Stimulated activated naive CD8-positive, alpha-beta T cell treated with anti-CD3 and anti-CD28 coated beads, Interleukin-15, Interleukin-2, amounts not matched to agents 100 ng/mL and 50 ng/mL, for 24 hours (primary cell): ENCODE results near the gene MT1A.
"Not testable (repeated sequence)": the region's sequence is repeated elsewhere in the genome, so short reads cannot be mapped to it uniquely, and the experiment has no call there.

Experiments
- H3K27ac Mint-ChIP-seq: one replicate; pipeline ENCODE4 v1.8.0; 2021; ENCODE audit warnings: mild to moderate bottlenecking, mixed read lengths
- H3K27me3 Mint-ChIP-seq: one replicate; pipeline ENCODE4 v1.8.0; 2021; ENCODE audit warnings: mixed read lengths
- H3K36me3 Mint-ChIP-seq: one replicate; pipeline ENCODE4 v1.8.0; 2021; ENCODE audit warnings: low read depth, mixed read lengths
- H3K4me1 Mint-ChIP-seq: one replicate; pipeline ENCODE4 v1.8.0; 2021; ENCODE audit warnings: low read depth, mixed read lengths
- H3K4me3 Mint-ChIP-seq: one replicate; pipeline ENCODE4 v1.8.0; 2021; ENCODE audit warnings: mild to moderate bottlenecking, mixed read lengths
- H3K9me3 Mint-ChIP-seq: one replicate; pipeline ENCODE4 v1.8.0; 2021; ENCODE audit warnings: mixed read lengths

MT1A gene

DNA sequence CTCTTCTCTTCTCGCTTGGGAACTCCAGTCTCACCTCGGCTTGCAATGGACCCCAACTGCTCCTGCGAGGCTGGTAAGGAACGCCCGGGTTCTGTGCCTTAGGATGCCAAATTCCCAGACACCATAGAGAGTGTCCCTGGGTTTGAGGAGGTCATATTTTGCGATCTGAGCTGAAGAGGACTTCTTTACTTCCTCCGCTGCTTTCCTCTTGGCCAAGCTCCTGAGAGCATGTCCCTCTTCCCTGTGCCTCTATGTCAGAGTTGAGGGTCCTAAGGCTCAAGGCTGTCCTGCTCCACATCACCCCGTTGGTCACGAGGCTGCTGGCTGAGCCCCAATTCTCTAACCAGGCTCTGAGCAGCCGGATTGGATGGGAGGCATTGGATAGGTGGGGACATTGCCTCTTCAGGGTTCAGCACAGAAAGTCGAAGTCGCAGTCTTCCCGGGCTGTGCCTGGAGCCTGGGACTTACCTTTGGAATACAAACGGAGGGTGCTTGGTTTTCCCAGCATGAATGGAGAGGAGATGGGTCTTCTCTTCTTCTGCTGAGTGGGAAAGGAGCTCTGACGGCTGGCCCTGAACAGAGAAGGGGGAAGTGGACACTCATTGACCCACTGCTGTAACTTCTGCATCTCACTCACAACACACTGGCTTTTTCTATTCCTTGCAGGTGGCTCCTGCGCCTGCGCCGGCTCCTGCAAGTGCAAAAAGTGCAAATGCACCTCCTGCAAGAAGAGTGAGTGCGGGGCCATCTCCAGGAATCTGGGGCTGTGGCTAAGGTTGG is 31.6 kb downstream of the MT1A start:
- H3K4me3 Mint-ChIP-seq = no peak overlapping the region
- no peaks in the 10 kb centered on the region for H3K9me3 Mint-ChIP-seq
- H3K36me3 Mint-ChIP-seq = no peaks in the 10 kb centered on the region
- peaks cover 15% of the 10 kb centered on the region for H3K4me1 Mint-ChIP-seq
- no peak overlapping the region for H3K27ac Mint-ChIP-seq
- H3K27me3 Mint-ChIP-seq = peaks cover 73% of the 10 kb centered on the region

DNA sequence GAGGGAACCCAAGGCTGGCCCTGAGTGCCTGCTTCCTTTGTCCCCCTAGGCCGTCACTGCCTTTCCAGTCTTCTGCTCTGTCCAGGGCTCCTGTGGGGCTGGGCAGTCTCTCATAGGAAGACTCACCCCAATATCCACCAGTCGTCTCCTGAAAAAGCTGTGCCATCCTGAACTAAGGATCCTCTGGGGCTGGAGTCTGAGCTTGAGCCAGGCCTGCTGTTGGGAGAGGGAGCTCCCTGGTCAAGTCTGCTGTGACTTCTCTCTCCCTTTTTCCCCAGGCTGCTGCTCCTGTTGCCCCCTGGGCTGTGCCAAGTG is 32.1 kb downstream of the MT1A start:
- H3K4me1 Mint-ChIP-seq = peaks cover 20% of the 10 kb centered on the region
- no peaks in the 10 kb centered on the region for H3K9me3 Mint-ChIP-seq
- H3K27ac Mint-ChIP-seq = no peak overlapping the region
- H3K36me3 Mint-ChIP-seq = no peaks in the 10 kb centered on the region
- H3K4me3 Mint-ChIP-seq = no peak overlapping the region
- H3K27me3 Mint-ChIP-seq = peaks cover 75% of the 10 kb centered on the region

DNA sequence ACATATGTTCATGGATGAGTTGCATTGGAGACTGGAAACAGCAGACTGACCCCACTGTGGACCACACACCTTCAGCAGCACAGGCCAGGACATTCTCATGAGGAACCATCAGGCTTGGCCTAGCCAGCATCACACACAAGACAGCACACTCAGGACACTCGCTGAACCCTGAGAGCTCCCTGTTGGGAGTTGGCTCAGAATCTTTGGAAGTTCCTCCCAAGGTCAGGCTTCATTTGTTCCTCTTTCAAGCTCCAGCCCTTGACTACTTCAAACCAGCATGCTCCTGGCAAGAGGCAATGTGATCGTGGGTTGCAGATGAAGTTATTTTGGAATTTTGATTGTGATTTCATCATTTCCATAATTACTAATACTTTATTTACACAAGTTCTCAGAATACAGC is 33.2 kb downstream of the MT1A start:
- not testable (repeated sequence) for H3K27ac Mint-ChIP-seq, H3K36me3 Mint-ChIP-seq, H3K4me3 Mint-ChIP-seq, H3K9me3 Mint-ChIP-seq
- Mint-ChIP-seq H3K4me1 (peaks cover 29% of the 10 kb centered on the region), H3K27me3 (peaks cover 65% of the 10 kb centered on the region)

DNA sequence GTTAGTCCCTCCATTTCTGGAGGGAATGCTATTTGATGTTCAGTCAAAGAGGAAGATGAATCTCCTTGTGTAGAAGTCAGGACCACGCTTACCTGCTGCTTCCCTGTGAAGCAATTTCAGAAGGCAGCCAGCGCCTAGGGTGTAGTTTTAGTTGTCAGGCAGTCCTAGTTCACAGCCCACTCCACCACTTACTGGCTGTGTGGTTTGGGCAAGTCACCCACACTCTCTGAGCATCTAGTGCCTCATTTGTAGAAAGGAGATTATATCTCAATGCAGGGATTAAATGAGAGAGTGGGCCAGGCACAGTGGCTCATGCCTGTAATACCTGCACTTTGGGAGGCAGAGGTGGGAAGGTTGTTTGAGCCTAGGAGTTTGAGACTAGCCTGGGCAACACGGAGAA is 33.7 kb downstream of the MT1A start:
- not testable (repeated sequence) for H3K9me3 Mint-ChIP-seq, H3K36me3 Mint-ChIP-seq, H3K27ac Mint-ChIP-seq, H3K4me3 Mint-ChIP-seq
- peaks cover 61% of the 10 kb centered on the region for H3K27me3 Mint-ChIP-seq
- peaks cover 29% of the 10 kb centered on the region for H3K4me1 Mint-ChIP-seq

DNA sequence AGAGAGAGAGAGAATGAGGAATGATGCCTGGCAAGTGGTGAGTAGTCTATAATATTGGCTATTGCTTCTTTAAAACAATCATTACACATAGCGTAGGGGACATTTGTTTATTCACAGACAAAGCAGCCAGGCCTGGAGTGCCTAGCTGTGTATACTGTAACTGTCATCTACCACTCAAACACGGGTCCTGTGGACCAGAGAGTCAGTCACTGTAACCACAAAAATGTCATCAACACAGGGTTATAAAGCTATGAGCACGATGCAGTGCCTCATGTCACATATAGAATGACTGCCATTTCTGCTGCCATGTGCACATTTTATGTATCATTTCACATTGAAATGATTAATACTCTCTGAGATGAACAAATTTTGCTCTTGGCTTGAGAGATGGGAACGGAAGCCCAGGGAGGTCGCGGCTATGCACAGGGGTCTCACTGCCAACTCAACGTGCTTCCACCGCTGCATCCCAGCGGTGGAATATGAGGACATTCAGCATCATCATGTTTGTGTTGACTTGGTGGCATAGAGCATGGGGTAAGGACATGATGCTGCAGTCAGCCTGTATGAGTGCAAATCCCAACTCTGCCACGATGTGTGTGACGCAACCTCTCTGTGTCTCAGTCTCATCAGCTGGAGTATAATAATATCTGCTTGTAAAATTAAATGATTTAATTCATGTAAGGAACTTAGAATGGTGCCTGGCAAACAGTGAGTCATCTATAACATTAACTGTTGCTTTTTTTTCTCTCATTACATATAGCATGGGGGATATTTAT is 34.5 kb downstream of the MT1A start:
- H3K27ac Mint-ChIP-seq = no peak overlapping the region

DNA sequence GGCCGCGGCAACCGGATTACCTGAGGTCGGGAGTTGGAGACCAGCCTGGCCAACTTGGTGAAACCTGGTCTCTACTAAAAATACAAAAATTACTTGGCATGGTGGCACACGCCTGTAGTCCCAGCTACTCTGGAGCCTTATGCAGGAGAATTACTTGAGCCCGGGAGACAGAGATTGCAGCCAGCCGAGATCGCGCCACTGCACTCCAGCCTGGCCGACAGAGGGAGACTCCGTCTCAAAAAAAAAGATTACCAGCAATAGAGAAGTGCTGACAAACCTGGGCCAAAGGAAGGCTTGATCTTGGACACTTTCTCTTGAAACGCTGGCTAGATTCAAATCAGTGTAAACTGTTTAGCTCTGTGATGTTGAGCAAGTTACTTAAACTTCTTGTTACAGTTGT is 35.5 kb downstream of the MT1A start:
- H3K36me3 Mint-ChIP-seq = no peaks in the 10 kb centered on the region
- no peak overlapping the region for H3K4me3 Mint-ChIP-seq
- peaks cover 45% of the 10 kb centered on the region for H3K27me3 Mint-ChIP-seq

More for the DNA sequence above, 34.5 kb downstream of the MT1A start:
- H3K4me3 Mint-ChIP-seq = no peak overlapping the region
- H3K27me3 Mint-ChIP-seq = peaks cover 54% of the 10 kb centered on the region
- H3K36me3 Mint-ChIP-seq = no peaks in the 10 kb centered on the region
- H3K9me3 Mint-ChIP-seq = no peaks in the 10 kb centered on the region
- H3K4me1 Mint-ChIP-seq = peaks cover 22% of the 10 kb centered on the region

DNA sequence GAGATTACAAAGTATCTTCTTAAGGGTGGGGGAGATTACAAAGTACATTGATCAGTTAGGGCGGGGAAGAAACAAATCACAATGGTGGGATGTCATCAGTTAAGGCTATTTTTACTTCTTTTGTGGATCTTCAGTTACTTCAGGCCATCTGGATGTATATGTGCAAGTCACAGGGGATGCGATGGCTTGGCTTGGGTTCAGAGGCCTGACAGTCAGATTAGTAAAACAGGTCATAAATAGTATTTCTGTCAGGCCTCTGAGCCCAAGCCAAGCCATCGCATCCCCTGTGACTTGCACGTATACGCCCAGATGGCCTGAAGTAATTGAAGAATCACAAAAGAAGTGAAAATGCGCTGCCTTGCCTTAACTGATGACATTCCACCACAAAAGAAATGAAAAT is 36.1 kb downstream of the MT1A start:
- H3K4me1 Mint-ChIP-seq = peaks cover 18% of the 10 kb centered on the region
- not testable (repeated sequence) for H3K4me3 Mint-ChIP-seq, H3K27ac Mint-ChIP-seq, H3K36me3 Mint-ChIP-seq, H3K9me3 Mint-ChIP-seq
- peaks cover 40% of the 10 kb centered on the region for H3K27me3 Mint-ChIP-seq

More for the DNA sequence above, 35.5 kb downstream of the MT1A start:
- no peaks in the 10 kb centered on the region for H3K9me3 Mint-ChIP-seq
- H3K4me1 Mint-ChIP-seq = peaks cover 18% of the 10 kb centered on the region
- H3K27ac Mint-ChIP-seq = no peak overlapping the region

DNA sequence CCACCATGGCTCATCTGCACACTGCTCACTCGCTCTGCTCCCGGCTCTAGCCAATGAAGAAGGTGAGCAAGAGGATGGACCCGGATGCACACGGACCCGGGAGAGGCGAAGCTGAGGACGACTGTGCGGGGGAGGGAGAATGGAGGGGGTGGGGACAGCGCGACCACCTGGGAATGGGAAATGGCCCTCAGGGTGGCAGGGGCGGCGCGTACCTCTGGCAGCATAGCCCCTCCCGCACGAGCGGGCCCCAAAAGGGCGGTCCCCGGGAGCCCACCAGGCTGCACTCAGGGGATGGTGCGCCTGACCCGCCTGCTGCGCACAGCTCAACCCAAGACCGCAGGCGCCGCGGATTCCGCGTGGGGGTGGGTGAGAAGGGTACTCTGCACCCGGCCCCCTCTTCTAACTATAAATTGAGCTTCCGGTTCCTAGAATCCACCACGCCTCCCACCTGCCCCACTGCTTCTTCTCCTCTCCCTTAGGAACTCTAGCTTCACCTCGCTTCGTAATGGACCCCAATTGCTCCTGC is 37.3 kb downstream of the MT1A start:
- peak overlapping the region; percentile 4 for H3K27ac Mint-ChIP-seq
- H3K36me3 Mint-ChIP-seq = no peaks in the 10 kb centered on the region
- peaks cover 31% of the 10 kb centered on the region for H3K27me3 Mint-ChIP-seq

DNA sequence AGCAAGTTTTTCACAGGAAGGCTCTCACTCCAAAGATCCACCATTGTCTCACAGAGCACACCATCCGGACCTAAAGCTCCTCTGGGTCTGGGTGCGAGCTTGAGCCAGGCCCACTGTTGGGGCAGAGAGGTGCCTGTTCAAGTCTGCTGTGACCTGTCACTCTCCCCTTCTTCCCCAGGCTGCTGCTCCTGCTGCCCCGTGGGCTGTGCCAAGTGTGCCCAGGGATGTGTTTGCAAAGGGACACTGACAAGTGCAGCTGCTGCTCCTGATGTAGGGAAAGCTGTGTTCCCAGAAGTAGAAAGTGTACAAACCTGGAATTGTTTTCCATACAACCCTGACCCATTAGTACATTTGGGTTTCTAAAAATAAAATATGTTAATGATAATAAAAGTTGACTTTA is 39.0 kb downstream of the MT1A start:
- Mint-ChIP-seq H3K4me1 (peaks cover 23% of the 10 kb centered on the region), H3K9me3 (no peaks in the 10 kb centered on the region), H3K36me3 (no peaks in the 10 kb centered on the region), H3K4me3 (no peak overlapping the region), H3K27me3 (peaks cover 22% of the 10 kb centered on the region), H3K27ac (no peak overlapping the region)

More for the DNA sequence above, 37.3 kb downstream of the MT1A start:
- peaks cover 15% of the 10 kb centered on the region for H3K4me1 Mint-ChIP-seq
- H3K4me3 Mint-ChIP-seq = peak overlapping the region; percentile 64
- no peaks in the 10 kb centered on the region for H3K9me3 Mint-ChIP-seq

DNA sequence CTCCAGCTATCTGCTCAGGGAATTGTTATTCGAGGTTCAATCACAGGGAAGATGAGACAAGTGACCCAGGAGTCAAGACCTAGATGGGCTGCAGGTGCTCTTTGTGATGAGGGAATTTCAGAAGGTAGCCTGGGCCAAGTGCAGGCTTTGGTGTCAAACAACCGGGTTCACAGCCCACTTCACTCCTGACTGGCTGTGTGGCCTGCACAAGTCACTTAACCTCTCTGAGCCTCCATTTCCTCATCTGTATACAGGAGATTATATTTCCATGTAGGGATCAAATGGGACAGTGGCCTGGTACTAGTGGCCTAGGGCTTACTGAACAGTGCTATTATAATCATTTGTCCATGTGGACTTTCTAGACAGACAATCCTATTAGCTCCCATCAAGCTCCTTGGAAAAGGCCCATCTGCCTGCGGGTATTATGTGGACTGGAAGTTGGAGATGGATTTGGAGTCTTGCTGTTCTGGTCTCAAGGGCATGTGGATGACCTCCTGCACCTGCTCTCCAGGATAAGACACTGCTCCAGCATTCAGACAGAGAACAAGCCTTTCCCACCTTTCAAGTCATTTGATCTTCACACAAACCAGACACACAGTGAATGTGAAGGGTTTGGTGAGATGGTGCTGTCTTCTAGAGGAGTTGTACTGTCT is 40.7 kb downstream of the MT1A start:
- Mint-ChIP-seq H3K27me3 (peaks cover 12% of the 10 kb centered on the region), H3K27ac (no peak overlapping the region), H3K4me1 (peaks cover 35% of the 10 kb centered on the region), H3K36me3 (no peaks in the 10 kb centered on the region), H3K9me3 (no peaks in the 10 kb centered on the region), H3K4me3 (no peak overlapping the region)

DNA sequence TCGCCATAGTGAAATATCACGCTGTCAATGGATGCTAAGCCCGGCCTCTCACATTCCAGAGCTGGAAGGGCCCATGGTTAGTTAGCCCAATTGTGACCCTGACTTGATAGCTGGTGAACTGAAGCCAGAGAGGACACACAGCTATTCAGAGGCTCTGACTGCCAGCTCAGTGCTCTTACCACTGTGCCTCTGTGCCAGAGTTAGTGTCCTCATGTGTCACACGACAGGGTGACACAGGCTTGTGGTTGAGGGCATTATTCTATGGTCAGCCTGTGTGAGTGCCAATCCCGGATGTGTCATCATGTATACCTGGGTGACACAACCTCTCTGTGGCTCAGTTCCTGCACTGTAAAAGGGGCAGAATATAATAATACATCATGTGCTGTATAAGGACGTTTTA is 41.4 kb downstream of the MT1A start:
- Mint-ChIP-seq H3K27me3 (peaks cover 8% of the 10 kb centered on the region), H3K9me3 (no peaks in the 10 kb centered on the region), H3K36me3 (no peaks in the 10 kb centered on the region), H3K27ac (no peak overlapping the region), H3K4me3 (no peak overlapping the region), H3K4me1 (peaks cover 35% of the 10 kb centered on the region)

DNA sequence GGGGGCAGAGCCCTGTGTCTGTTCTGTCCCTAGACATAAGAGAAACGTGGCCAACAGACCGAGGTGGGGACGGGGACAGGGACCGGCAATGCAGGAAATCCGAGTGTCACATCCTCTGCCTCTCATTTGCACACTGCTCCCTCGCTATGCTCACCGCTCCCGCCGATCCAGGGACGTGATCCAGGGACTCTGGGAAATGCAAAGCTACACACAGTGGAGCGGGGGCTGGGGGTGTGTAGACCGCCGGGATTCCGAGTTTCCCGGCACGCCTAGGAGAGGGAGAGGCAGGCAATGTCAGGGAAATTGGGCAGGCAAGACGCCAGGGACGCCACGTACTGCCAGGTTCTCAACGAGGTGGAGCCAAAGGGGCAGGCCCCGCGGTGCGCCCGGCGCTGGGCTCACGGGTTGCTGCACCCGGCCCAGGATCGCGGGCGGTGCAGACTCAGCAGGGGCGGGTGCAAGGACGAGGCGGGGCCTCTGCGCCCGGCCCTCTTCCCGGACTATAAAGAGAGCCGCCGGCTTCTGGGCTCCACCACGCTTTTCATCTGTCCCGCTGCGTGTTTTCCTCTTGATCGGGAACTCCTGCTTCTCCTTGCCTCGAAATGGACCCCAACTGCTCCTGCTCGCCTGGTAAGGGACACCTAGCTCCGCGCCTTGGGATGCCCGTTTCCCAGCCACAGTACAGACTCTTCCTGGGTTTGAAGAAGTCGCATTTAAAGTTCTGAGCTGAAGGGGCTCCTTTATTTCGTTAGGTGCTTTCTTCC is 43.7 kb downstream of the MT1A start, which contains the start of gene MT1X:
TSS of gene MT1X (plus strand) at position 532 of the 764 bp plus-strand sequence. CDS start at position 603, 71 bp downstream.
- no peaks in the 10 kb centered on the region for H3K9me3 Mint-ChIP-seq
- peak within 1 kb of the TSS; percentile 90 for H3K4me3 Mint-ChIP-seq
- H3K27ac Mint-ChIP-seq = peak within 1 kb of the TSS; percentile 82
- peaks cover 20% of the 10 kb centered on the region for H3K4me1 Mint-ChIP-seq
- no peaks in the 10 kb centered on the region for H3K27me3 Mint-ChIP-seq
- H3K36me3 Mint-ChIP-seq = peaks cover 4% of the 10 kb centered on the region

DNA sequence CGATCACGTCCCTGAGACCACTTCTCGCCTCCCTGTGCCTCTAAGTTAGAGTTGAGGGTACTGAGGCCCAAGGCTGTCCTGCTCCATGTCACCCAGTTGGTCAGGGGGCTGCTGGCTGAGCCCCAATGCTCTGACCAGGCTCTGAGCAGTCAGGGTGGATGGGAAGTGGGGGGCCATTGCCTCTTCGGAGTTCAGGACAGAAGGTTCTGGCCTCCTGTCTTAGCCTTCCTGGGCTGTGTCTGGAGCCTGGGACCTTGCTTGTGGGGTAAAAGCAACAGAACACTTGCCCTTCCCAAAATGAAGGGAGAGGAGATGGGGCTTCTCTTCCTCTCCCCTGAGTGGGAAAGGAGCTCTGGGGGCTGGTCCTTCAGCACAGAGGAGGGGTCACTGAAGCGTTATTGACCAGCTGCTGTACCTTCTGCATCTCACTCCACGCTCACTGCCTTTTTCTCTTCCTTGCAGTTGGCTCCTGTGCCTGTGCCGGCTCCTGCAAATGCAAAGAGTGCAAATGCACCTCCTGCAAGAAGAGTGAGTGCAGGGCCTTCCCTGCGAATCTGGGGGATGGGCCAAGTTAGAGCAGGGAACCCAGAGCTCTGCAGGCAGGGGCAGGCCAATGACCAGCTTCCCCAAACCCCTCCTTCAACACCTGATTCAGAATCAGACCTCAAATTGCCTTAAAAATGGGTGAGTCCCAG is 44.4 kb downstream of the MT1A start:
- Mint-ChIP-seq H3K4me3 (peak overlapping the region; percentile 90), H3K9me3 (no peaks in the 10 kb centered on the region), H3K27me3 (no peaks in the 10 kb centered on the region), H3K4me1 (peaks cover 20% of the 10 kb centered on the region), H3K27ac (peak overlapping the region; percentile 82), H3K36me3 (peaks cover 4% of the 10 kb centered on the region)
